Left ventricle myocardium superior (tissue), 1 donor: ENCODE results near the gene DNMT3L. TPM values are rescaled to one million over a fixed set of nuclear protein-coding genes. Genes with fewer than 3 reads are reported as not detected.
"Not testable (repeated sequence)": the region's sequence is repeated elsewhere in the genome, so short reads cannot be mapped to it uniquely, and the experiment has no call there.

Experiments
- ATAC-seq: fragments of 200-7000 bp; cut with Tn5 transposase; one replicate; pipeline ENCODE4 v1.9.1; 2020; ENCODE audit warnings: mild to moderate bottlenecking, moderate library complexity
- DNase-seq: peaks from one replicate; pipeline ENCODE4 v3.0.0-alpha.2; 2020
- intact Hi-C: fragments of 100-400 bp; cut with micrococcal nuclease; formaldehyde crosslinking; loops from one replicate; pipeline ENCODE4 v1.11.0; 2022
- total RNA-seq: library from RNA; stranded (reverse); fragmentation: NEBNext Ultra II Directional; extraction: Animal tissue kit (Norgen Biotek cat#: 25700); gene quantifications from one replicate; pipeline ENCODE4 v1.2.1, GENCODE V29; 2021
- donor health status: DM: no; HTN: yes; CAD: no; lungs with severe emphysema.

Gene DNMT3L
- total RNA-seq, 1 donor from 2014 or later: not detected

- intact Hi-C loops: no loop called here
- DNase-seq: no peak
- ATAC-seq: no peak
Observed at GRCh38 chr21:44259082-44259705, 2.5 kb downstream of the DNMT3L start.

- intact Hi-C loops: no loop called here
- ATAC-seq: no peak
- DNase-seq: no peak
Observed at GRCh38 chr21:44258056-44258725, 3.5 kb downstream of the DNMT3L start.

GRCh38 chr21:44255511-44255981, 6.2 kb downstream of the DNMT3L start:
- no peak for DNase-seq

GRCh38 chr21:44253832-44254710, 7.6 kb downstream of the DNMT3L start:
- DNase-seq: peak; percentile 10
- no peak for ATAC-seq
- intact Hi-C loops: no loop called here

More at GRCh38 chr21:44255511-44255981, 6.2 kb downstream of the DNMT3L start:
- intact Hi-C loops: no loop called here
- peak; percentile 29 for ATAC-seq

- ATAC-seq: peak; percentile 54
- not testable (repeated sequence) for DNase-seq
Observed at GRCh38 chr21:44249204-44250037, 12.3 kb downstream of the DNMT3L start.

GRCh38 chr21:44247904-44248303, 13.8 kb downstream of the DNMT3L start:
- intact Hi-C loops, DNase-seq, ATAC-seq: not testable (repeated sequence)

More at GRCh38 chr21:44249204-44250037, 12.3 kb downstream of the DNMT3L start:
- intact Hi-C loops: not testable (repeated sequence)

- ATAC-seq, DNase-seq, intact Hi-C loops: not testable (repeated sequence)
Observed at GRCh38 chr21:44243980-44244379, 17.7 kb downstream of the DNMT3L start.

- intact Hi-C loops: not testable (repeated sequence)
- ATAC-seq: peak; percentile 80
Observed at GRCh38 chr21:44241281-44241680, 20.4 kb downstream of the DNMT3L start.

GRCh38 chr21:44240842-44241241, 20.9 kb downstream of the DNMT3L start, which contains the start of gene ICOSLG:
Gene ICOSLG (minus strand): TSS chr21:44240943. CDS start chr21:44240817, 126 bp downstream.
- DNase-seq, intact Hi-C loops: not testable (repeated sequence)
- ATAC-seq: peak; percentile 93

More at GRCh38 chr21:44241281-44241680, 20.4 kb downstream of the DNMT3L start:
- DNase-seq: not testable (repeated sequence)

- intact Hi-C loops, DNase-seq: not testable (repeated sequence)
- ATAC-seq: peak; percentile 40
Observed at GRCh38 chr21:44240353-44240752, 21.3 kb downstream of the DNMT3L start.

- not testable (repeated sequence) for DNase-seq
Observed at GRCh38 chr21:44229561-44229960, 32.1 kb downstream of the DNMT3L start.

GRCh38 chr21:44228109-44228508, 33.6 kb downstream of the DNMT3L start:
- DNase-seq, intact Hi-C loops, ATAC-seq: not testable (repeated sequence)

More at GRCh38 chr21:44229561-44229960, 32.1 kb downstream of the DNMT3L start:
- ATAC-seq, intact Hi-C loops: not testable (repeated sequence)

GRCh38 chr21:44227614-44228013, 34.1 kb downstream of the DNMT3L start:
- DNase-seq, ATAC-seq, intact Hi-C loops: not testable (repeated sequence)

GRCh38 chr21:44225605-44226004, 36.1 kb downstream of the DNMT3L start:
- intact Hi-C loops, DNase-seq: not testable (repeated sequence)
- peak; percentile 29 for ATAC-seq

- DNase-seq, intact Hi-C loops: not testable (repeated sequence)
- ATAC-seq: peak; percentile 48
Observed at GRCh38 chr21:44223334-44223733, 38.4 kb downstream of the DNMT3L start.

GRCh38 chr21:44220674-44221073, 41.0 kb downstream of the DNMT3L start:
- ATAC-seq, intact Hi-C loops, DNase-seq: not testable (repeated sequence)

- ATAC-seq, DNase-seq, intact Hi-C loops: not testable (repeated sequence)
Observed at GRCh38 chr21:44218461-44218860, 43.2 kb downstream of the DNMT3L start.

GRCh38 chr21:44211978-44212377, 49.7 kb downstream of the DNMT3L start:
- ATAC-seq, intact Hi-C loops: not testable (repeated sequence)

More at GRCh38 chr21:44211978-44212377, 49.7 kb downstream of the DNMT3L start:
- not testable (repeated sequence) for DNase-seq
